HG02571 (cell line): ENCODE results near the gene C1RL.

Source experiments
- ATAC-seq: cut with Tn5 transposase; IDR thresholded peaks from one replicate; pipeline ENCODE4 v1.9.1; 2021; ENCODE audit warnings: mild to moderate bottlenecking, moderate library complexity; ENCODE audit not compliant: unreplicated experiment

C1RL gene

GRCh38 chr12:7093486-7093885 lies 15.5 kb downstream of the C1RL start:
- no peak for ATAC-seq

DNA sequence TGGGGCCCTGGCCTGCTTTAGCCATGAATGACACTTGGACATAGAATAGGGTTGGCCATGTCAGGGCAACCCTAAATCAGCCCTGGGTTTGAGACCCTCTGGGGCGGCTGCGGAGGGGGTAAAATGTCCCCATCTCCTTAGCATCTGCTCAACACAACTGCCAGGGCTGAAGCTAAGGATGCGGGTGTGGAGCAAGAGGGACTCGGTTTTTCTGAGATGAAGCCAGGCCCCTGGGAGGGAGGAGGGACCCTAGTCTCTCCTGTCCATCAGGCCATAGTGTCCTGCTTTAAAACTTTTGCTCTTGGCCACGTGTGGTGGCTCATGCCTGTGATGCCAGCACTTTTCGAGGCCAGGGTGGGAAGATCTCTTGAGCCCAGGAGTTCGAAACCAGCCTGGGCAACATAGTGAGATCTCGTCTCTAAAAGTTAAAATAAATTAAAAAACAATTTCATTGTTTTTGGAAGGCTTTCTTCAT lies 16.0 kb downstream of the C1RL start:
- no peak for ATAC-seq

- ATAC-seq = no peak
These were observed 16.6 kb downstream of the C1RL start, which contains the start of gene C1R for GRCh38 chr12:7092229-7092985. Gene C1R (minus strand): TSS chr12:7092445. CDS start chr12:7092388, 57 bp downstream.

GRCh38 chr12:7091660-7092228 lies 17.3 kb downstream of the C1RL start:
- ATAC-seq = no peak

DNA sequence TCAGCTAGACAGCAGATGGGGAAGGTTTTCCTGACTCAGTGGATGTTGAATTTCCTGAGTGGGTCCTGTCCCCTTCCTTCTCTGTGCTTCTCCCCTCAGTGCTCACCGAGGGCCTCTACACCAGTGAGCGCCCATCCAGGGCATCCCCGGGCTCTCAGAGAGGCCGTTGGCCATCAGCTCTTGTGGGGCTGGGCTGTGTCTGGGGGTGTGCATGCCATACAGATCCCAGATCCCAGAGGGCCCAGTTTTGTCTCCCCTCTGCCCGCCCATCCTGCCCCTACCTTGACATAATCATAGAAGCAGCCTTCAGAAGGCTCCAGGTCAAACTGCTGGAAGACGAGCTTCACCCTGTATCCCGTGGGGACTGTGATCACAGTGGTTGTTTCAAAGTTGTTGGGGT lies 17.8 kb downstream of the C1RL start:
- no peak for ATAC-seq

- no peak for ATAC-seq
These were observed 18.6 kb downstream of the C1RL start for GRCh38 chr12:7090222-7090998.

DNA sequence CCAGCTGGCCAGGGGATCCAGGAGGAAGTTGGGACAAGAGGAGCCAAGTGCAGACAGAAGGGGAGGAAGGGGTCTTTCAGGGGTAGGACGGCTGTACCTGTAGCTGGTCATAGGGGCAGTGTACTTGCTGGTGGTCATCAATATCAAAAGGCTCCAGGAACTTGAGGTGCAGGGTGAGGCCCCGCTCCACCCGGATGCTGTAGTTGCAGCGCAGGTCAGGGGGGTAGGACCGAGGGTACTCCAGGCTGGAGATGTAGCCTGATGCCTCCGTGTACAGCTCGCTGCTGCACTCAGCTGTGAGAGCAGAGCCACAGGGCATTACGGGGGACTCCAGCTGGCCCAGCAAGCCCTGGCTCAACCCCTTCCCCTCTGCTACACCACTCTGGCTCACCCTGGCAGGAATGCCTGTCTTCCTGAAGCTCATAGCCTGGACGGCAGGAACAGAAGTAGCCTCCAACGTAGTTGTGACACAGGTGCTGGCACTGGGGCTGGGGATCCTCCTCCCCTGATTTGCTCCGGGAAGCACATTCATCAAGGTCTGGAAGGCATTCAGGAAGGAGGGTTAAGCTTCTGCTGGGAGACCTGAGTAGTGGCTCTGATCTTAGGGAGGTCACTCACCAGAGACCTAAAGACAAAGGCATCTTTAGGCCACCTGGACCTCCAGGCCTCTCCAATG lies 19.7 kb downstream of the C1RL start:
- ATAC-seq = no peak

GRCh38 chr12:7083125-7083524 lies 25.9 kb downstream of the C1RL start:
- no peak for ATAC-seq

DNA sequence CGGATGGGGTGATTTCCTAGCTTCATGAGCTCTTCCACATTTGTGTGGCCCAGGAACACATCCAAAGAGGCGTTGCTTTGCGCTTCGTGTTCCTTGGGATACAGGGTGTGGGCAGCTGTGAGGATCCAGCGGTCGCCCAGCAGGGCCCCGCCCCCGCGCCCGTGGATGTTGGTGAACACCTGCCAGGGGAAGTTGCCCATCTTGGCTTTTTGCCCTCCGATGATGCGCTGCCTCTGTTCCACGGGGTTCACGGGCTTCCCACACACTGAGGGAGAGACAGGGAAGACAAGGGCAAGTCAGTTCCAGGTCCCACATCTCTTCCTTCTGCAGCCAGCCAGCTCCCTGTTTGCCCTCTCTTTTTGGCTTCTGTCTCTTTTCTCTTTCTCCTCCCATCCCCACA lies 28.0 kb downstream of the C1RL start:
- ATAC-seq = no peak

DNA sequence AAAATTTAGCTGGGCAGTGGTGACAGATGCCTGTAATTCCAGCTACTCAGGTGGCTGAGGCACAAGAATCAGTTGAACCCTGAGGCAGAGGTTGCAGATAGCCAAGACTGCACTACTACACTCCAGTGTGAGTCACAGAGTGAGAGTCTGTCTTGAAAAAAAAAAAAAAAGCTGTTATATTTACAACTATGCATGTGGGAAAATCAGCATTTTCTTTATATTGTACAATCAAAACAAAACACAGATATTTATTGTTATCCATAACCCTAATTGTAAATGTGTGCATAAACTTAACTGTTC lies 29.2 kb downstream of the C1RL start:
- ATAC-seq = no peak

DNA sequence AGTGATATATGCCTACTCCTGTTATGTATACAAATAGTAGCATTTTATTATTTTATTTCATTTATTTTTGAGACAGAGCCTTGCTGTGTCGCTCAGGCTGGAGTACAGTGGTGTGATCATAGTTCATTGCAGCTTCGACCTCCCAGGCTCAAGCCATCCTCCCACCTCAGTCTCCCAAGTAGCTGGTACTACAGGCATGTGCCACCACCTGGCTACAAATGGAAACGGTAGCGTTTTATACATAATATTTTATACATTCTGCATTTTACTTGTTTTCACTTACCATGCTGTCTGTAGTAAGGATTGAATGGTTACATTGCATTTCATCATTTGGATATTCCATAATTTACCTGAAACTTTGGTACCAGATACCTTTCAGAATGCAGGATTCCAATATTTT lies 30.9 kb downstream of the C1RL start:
- no peak for ATAC-seq

GRCh38 chr12:7076493-7076892 lies 32.5 kb downstream of the C1RL start:
- ATAC-seq = no peak

GRCh38 chr12:7075939-7076338 lies 33.1 kb downstream of the C1RL start:
- ATAC-seq = no peak

DNA sequence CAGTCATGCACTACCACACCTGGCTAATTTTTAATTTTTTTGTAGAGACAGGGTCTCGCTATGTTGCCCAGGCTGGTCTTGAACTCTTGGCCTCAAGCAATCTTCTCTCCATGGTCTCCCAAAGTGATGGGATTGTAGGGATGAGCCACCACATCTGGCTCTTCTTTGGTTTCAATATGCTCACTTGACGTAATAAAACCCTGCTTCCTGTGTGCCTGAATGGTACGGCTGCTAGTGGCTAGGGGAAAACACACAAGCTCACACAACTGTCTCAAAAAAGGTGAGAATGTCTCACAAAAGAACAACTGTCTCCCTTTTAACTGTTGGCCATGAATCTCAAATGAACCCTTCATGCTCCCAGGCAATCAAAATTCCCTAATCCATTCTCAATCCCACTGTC lies 33.5 kb downstream of the C1RL start:
- ATAC-seq = no peak

- no peak for ATAC-seq
These were observed 35.1 kb downstream of the C1RL start for GRCh38 chr12:7073946-7074345.

DNA sequence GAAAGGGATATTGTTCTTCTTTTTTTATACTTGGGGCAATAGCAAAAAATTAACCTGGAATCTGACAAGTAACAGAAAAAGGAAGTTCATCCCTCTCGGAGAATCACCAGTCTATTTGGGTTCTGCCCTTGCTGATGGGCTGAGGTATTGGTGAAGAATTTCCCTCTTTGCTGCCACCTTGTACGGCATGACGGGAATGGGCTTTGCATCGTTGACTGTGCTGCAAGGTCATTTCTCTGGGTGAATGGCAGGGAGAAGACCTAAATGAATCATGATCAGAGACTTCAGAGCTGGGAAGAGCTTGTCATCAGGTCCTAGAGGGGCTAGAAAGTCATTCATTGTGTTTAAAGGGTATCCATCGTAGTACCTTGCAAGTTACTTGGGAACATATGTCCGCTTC lies 36.5 kb downstream of the C1RL start:
- ATAC-seq = no peak

DNA sequence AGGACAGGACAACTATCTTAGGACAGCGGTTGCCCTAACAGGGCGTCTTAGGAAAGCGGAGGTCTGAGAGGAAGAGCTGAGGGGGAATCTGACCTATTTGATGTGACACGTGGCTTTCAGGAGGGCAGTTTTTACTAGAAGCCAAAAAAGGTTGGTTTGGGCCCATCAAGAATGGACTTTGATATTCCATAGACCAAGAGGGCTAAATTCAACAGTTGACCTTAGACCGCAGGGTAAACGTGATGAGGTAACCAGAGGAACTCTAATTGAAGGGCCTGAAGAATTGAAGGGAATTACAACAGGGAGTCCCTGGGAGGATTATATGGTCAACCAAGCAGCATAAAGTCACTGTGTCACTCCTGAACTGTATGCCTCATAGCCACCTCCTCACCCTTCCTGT lies 37.0 kb downstream of the C1RL start:
- no peak for ATAC-seq

- no peak for ATAC-seq
These were observed 39.6 kb downstream of the C1RL start for GRCh38 chr12:7069386-7069785.

DNA sequence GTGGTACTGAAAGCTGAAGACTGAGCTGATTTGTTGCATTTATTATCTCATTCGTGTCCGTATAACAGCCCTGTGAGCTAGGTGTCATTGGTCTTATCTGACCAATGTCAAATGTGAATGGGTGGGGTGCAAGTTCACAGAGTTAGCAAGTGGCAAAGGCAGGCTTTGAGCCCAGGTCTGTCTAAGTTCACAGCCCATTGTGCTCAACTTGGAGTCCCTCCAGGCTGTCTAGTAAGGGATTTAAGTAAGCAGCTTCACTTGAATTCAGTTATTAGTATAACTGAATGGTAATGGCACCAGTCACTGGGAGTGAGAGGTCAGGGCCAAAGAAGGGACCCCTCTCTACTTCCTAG lies 40.0 kb downstream of the C1RL start:
- ATAC-seq = no peak

DNA sequence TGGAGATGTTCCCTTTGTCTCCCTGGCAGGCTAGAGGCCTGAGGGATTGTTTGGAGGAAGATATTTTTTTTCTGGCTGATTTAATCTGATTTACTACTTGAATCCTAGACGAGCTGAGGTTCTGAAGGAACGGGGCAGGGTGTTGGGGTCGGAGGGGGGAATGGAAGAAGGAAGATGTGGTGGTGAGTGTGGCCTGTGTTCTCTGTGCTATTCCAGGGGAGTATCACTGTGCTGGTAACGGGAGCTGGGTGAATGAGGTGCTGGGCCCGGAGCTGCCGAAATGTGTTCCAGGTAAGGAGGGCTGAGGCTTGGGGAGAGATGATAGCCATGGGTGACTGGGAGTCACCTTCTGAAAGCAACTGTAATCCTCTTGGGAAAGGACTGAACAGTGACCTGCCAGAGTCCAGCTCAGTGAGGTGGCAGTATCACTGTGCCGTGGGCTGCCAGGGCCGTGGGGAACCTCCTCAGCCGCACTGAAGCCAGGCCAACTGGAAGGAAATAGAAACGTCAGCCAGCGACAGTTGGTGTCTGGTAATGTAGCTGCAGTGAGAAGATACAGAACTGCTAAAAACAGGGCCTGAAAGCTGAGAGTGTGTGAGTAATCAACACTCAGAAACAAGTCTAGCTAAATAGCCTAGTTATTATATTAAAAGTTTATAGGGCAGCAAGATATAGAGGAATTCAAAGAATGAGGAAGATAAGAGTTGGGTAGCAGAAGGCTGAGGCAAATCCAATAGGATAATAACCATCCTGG lies 40.6 kb downstream of the C1RL start:
- no peak for ATAC-seq

- ATAC-seq = no peak
These were observed 41.9 kb downstream of the C1RL start for GRCh38 chr12:7067096-7067495.
